Islet of Langerhans (tissue), 1 donor: ENCODE results near the gene PDSS2.
"Not testable (repeated sequence)": the region's sequence is repeated elsewhere in the genome, so short reads cannot be mapped to it uniquely, and the experiment has no call there.

Experiments used
- FAIRE-seq: peaks from one replicate; lab custom pipeline; 2011; peaks lifted over from hg19 to GRCh38; lab: Jason Lieb, UNC

The PDSS2 gene

GRCh38 chr6:107475360-107475759, 16.0 kb upstream of the PDSS2 start:
- FAIRE-seq: not testable (repeated sequence)

- FAIRE-seq: no peak
These were observed 14.3 kb upstream of the PDSS2 start for GRCh38 chr6:107473660-107474059.

GRCh38 chr6:107470364-107470763, 11.0 kb upstream of the PDSS2 start:
- no peak for FAIRE-seq

GRCh38 chr6:107466062-107466461, 6.7 kb upstream of the PDSS2 start:
- no peak for FAIRE-seq

GRCh38 chr6:107460083-107460631, 793 bp upstream of the PDSS2 start:
- no peak for FAIRE-seq

GRCh38 chr6:107458672-107459282, 587 bp downstream of the PDSS2 start:
- no peak for FAIRE-seq

- no peak for FAIRE-seq
These were observed 10.6 kb downstream of the PDSS2 start for GRCh38 chr6:107448776-107449175.

GRCh38 chr6:107447663-107448216, 11.6 kb downstream of the PDSS2 start:
- FAIRE-seq: no peak

- no peak for FAIRE-seq
These were observed 15.1 kb downstream of the PDSS2 start for GRCh38 chr6:107444277-107444676.

GRCh38 chr6:107443608-107444267, 15.6 kb downstream of the PDSS2 start:
- FAIRE-seq: no peak

- FAIRE-seq: no peak
These were observed 16.3 kb downstream of the PDSS2 start for GRCh38 chr6:107442938-107443607.

GRCh38 chr6:107441682-107442081, 17.7 kb downstream of the PDSS2 start:
- FAIRE-seq: no peak

GRCh38 chr6:107440936-107441335, 18.4 kb downstream of the PDSS2 start:
- no peak for FAIRE-seq

GRCh38 chr6:107439406-107439805, 20.0 kb downstream of the PDSS2 start:
- no peak for FAIRE-seq

GRCh38 chr6:107437691-107438090, 21.7 kb downstream of the PDSS2 start:
- FAIRE-seq: no peak

- FAIRE-seq: no peak
These were observed 22.5 kb downstream of the PDSS2 start for GRCh38 chr6:107436881-107437280.

- no peak for FAIRE-seq
These were observed 23.6 kb downstream of the PDSS2 start for GRCh38 chr6:107435798-107436197.

- FAIRE-seq: no peak
These were observed 24.6 kb downstream of the PDSS2 start for GRCh38 chr6:107434812-107435211.

- FAIRE-seq: not testable (repeated sequence)
These were observed 33.4 kb downstream of the PDSS2 start for GRCh38 chr6:107425951-107426350.

- FAIRE-seq: no peak
These were observed 35.8 kb downstream of the PDSS2 start for GRCh38 chr6:107423474-107423990.

GRCh38 chr6:107421696-107422256, 37.6 kb downstream of the PDSS2 start:
- peak; percentile 88 for FAIRE-seq

GRCh38 chr6:107419733-107420132, 39.6 kb downstream of the PDSS2 start:
- no peak for FAIRE-seq
